BJ (cell line): ENCODE results near the gene PITPNC1. TPM values are rescaled to one million over a fixed set of nuclear protein-coding genes. Genes with fewer than 3 reads are reported as not detected.
"Not testable (repeated sequence)": the region's sequence is repeated elsewhere in the genome, so short reads cannot be mapped to it uniquely, and the experiment has no call there.

ENCODE experiments used
- CTCF ChIA-PET: fragments of 350-600 bp; formaldehyde crosslinking; extraction: SDS; loops from one replicate; lab custom pipeline; 2021; ENCODE audit warnings: antibody characterized with exemption, inconsistent platforms; lab: Yijun Ruan, JAX
- POLR2A ChIA-PET: fragments of 300-600 bp; sonication (Branson Sonifier 250); formaldehyde crosslinking; extraction: SDS; loops from one replicate; lab custom pipeline; 2021; ENCODE audit warnings: antibody characterized with exemption; lab: Charles Lee
- DNase-seq: peaks from one replicate; pipeline ENCODE4 v3.0.0-alpha.2; 2011; ENCODE audit warnings: low read depth
- H3K27me3 ChIP-seq: 2 replicates; pipeline ENCODE4 v1.6.0; 2011; ENCODE audit warnings: low read length; ENCODE audit not compliant: control insufficient read depth, insufficient read depth
- H3K36me3 ChIP-seq: 2 replicates; pipeline ENCODE4 v1.5.1; 2011; ENCODE audit warnings: low read length; ENCODE audit not compliant: control insufficient read depth, insufficient read depth
- H3K4me3 ChIP-seq: 2 replicates; pipeline ENCODE4 v1.5.1; 2011; ENCODE audit warnings: low read depth, mild to moderate bottlenecking, control low read depth, low read length
- polyA plus RNA-seq: library from polyadenylated mRNA; depleted of rRNA; stranded (reverse); fragments of >200 nt; gene quantifications from 2 replicates; pipeline ENCODE4 v1.2.3, GENCODE V29; 2011
- TF ChIP-seq, protein P1 (sequence below): IDR thresholded peaks from 2 replicates; pipeline ENCODE4 v1.5.1; 2011; ENCODE audit warnings: low read depth, mild to moderate bottlenecking, control low read depth, inconsistent platforms, low read length, moderate library complexity; ENCODE audit not compliant: insufficient read depth

The PITPNC1 gene
- polyA plus RNA-seq, 1 experiment, result 4.6 TPM

DNA sequence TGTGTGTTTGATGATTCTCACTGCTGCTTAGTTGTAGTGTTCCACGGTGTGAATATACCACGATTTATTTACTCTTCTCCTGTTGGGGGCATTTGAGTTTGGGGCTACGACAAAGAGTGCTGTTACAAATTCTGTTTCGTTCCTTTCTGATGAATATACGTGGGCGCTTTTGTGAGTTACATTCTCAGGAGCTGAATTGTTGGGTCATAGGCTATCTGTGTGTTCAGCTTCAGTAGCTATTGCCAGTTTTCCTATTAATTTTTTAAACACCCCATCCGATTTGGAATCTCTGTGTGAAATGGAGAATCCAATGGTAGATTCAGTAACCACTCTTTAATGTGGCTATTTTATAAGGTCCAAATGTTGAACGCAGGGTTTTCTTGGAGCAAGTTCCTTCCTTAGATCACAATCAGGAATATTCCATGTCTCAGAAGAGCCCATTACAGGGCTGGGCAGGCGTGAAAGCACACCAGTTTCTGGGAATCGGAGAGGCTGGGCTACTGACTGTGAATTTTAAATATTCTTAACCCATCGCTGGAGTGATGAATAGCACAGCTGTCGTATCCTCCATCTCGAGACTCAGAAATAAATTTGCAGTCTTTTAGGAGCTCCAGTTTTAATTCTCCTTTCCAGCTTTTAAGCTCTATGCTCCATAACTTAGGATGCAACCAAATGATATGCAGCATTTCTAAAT is 115.9 kb downstream of the PITPNC1 start:
- no peak overlapping the region for H3K4me3 ChIP-seq
- no peak for DNase-seq
- CTCF ChIA-PET, result interaction anchor here (1.2 to 1.3 kb wide), 2 partner anchors 18 to 118 kb away, joined by 4 to 6 read pairs; no protein-coding TSS in a partner anchor
- no peaks in the 10 kb centered on the region for H3K36me3 ChIP-seq
- no peaks in the 10 kb centered on the region for H3K27me3 ChIP-seq
- TF ChIP-seq, protein P1, sequence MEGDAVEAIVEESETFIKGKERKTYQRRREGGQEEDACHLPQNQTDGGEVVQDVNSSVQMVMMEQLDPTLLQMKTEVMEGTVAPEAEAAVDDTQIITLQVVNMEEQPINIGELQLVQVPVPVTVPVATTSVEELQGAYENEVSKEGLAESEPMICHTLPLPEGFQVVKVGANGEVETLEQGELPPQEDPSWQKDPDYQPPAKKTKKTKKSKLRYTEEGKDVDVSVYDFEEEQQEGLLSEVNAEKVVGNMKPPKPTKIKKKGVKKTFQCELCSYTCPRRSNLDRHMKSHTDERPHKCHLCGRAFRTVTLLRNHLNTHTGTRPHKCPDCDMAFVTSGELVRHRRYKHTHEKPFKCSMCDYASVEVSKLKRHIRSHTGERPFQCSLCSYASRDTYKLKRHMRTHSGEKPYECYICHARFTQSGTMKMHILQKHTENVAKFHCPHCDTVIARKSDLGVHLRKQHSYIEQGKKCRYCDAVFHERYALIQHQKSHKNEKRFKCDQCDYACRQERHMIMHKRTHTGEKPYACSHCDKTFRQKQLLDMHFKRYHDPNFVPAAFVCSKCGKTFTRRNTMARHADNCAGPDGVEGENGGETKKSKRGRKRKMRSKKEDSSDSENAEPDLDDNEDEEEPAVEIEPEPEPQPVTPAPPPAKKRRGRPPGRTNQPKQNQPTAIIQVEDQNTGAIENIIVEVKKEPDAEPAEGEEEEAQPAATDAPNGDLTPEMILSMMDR, result no peak
- POLR2A ChIA-PET, result no interaction called here

DNA sequence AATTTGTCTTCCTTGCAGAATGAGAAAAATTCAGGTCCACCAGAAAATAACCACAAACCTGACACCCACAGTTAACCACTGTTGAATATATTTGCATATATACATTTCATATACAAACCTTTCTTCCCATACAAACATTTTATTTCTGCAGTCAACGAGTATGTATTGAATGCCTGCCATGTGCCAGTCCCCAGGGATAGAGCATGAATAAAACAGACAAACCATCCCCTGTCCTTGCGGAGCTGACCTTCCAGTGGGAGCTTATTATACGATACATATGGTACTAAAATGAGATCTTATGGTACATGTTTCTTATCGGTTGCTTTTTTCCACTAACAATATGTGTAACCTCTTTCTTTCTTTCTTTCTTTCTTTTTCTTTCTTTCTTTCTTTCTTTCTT is 116.7 kb downstream of the PITPNC1 start:
- no peak for DNase-seq
- CTCF ChIA-PET, result interaction anchor here (0.6 to 1.3 kb wide), 3 partner anchors 18 to 148 kb away, joined by 4 to 6 read pairs (median 4); no protein-coding TSS in a partner anchor
- Histone ChIP-seq H3K4me3 (no peak overlapping the region), H3K36me3 (no peaks in the 10 kb centered on the region), H3K27me3 (no peaks in the 10 kb centered on the region)
- TF ChIP-seq, protein P1, result no peak
- POLR2A ChIA-PET, result no interaction called here

DNA sequence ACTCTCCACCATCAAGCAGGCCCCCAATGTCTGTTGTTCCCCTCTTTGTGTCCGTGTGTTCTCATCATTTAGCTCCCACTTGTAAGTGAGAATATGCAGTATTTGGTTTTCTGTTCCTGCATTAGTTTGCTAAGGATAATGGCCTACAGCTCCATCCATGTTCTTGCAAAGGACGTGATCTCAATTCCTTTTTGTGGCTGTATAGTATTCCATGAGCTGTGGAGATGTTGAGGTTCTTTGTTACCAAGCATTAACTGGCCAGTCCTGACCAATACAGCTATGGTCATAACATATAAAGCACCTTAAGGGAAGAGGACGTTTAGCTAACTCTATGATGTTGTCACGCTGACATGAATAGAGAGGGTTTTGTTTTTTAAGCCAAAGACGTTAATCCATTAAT is 118.5 kb downstream of the PITPNC1 start:
- H3K36me3 ChIP-seq, DNase-seq, POLR2A ChIA-PET, H3K27me3 ChIP-seq, H3K4me3 ChIP-seq: not testable (repeated sequence)
- CTCF ChIA-PET, result interaction anchor here (1.2 kb wide), 1 partner anchor 107 kb away, joined by 3 read pairs; no protein-coding TSS in a partner anchor

DNA sequence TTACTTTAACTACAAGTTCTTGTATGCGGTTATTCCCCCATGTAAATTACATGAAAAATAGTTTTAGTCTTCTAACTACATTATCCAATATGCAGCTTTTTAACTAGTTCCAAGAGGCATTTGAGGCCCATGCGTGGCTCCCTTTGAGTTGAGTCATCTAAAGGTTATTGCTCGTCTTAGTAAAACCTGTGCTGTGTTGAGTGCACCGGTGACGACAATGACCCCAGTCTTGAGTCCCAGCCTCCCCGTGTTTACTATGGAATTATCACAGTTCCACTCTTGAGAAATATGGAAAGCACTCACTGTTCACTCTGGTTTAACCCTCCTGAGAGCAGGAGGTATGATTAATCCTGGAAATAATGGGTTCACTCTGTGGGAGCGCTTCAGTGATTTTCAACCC is 119.2 kb downstream of the PITPNC1 start:
- no peak overlapping the region for H3K4me3 ChIP-seq
- DNase-seq, result no peak
- H3K27me3 ChIP-seq, result no peaks in the 10 kb centered on the region
- H3K36me3 ChIP-seq, result no peaks in the 10 kb centered on the region
- ChIA-PET CTCF (no interaction called here), POLR2A (no interaction called here)
- TF ChIP-seq, protein P1, result no peak

DNA sequence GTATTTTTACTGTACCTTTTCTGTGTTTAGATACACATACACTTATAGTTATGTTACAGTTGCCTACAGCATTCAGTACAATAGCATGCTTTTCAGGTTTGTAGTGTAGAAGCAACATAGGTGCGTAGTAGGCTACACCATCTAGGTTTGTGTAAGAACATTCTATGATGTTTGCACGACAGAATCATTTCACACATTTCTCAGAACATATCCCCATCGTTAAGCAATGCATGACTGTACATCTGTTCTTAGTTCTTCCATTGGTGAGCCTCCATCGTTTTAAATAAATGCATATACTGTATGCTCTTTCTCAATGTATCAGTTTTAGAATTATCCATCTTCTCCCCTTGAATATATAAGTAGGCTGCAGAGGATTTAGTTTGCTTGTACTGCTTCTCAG is 122.6 kb downstream of the PITPNC1 start:
- Histone ChIP-seq H3K27me3 (no peaks in the 10 kb centered on the region), H3K36me3 (no peaks in the 10 kb centered on the region), H3K4me3 (no peak overlapping the region)
- ChIA-PET POLR2A (no interaction called here), CTCF (no interaction called here)
- no peak for DNase-seq
- TF ChIP-seq, protein P1, result no peak
